Progenitor cell of endocrine pancreas (in vitro differentiated cells): Measurements from ENCODE around the gene CRHR2. TPM values are rescaled to one million over a fixed set of nuclear protein-coding genes. Genes with fewer than 3 reads are reported as not detected.

Experiments used
- DNase-seq: peaks from one replicate; pipeline ENCODE4 v3.0.0; 2021; ENCODE audit warnings: low spot score; ENCODE audit not compliant: unreplicated experiment
- H3K27ac Mint-ChIP-seq: 2 replicates; pipeline ENCODE4 v1.8.0; 2021; ENCODE audit warnings: mild to moderate bottlenecking, moderate library complexity, mixed read lengths
- H3K27me3 Mint-ChIP-seq: 2 replicates; pipeline ENCODE4 v1.8.0; 2021; ENCODE audit warnings: mixed read lengths
- H3K36me3 Mint-ChIP-seq: 2 replicates; pipeline ENCODE4 v1.8.0; 2022; ENCODE audit warnings: mixed read lengths; ENCODE audit not compliant: insufficient read depth
- H3K4me1 Mint-ChIP-seq: 2 replicates; pipeline ENCODE4 v1.8.0; 2021; ENCODE audit warnings: low read depth, mixed read lengths
- H3K4me3 Mint-ChIP-seq: 2 replicates; pipeline ENCODE4 v1.8.0; 2021; ENCODE audit warnings: low read depth, mild to moderate bottlenecking, moderate library complexity, mixed read lengths
- H3K9me3 Mint-ChIP-seq: 2 replicates; pipeline ENCODE4 v1.8.0; 2021; ENCODE audit warnings: low read depth, mixed read lengths
- total RNA-seq: library from RNA; stranded (reverse); gene quantifications from 2 replicates; pipeline ENCODE4 v1.2.1, GENCODE V29; 2021
- TF ChIP-seq, protein P1 (sequence below): fragments of 200-600 bp; sonication (generic); IDR thresholded peaks from one replicate; pipeline ENCODE4 v1.5.0; 2021; ENCODE audit warnings: antibody characterized with exemption, mild to moderate bottlenecking; ENCODE audit not compliant: unreplicated experiment

Gene CRHR2
- total RNA-seq, 1 donor from 2014 or later, result not detected

DNA sequence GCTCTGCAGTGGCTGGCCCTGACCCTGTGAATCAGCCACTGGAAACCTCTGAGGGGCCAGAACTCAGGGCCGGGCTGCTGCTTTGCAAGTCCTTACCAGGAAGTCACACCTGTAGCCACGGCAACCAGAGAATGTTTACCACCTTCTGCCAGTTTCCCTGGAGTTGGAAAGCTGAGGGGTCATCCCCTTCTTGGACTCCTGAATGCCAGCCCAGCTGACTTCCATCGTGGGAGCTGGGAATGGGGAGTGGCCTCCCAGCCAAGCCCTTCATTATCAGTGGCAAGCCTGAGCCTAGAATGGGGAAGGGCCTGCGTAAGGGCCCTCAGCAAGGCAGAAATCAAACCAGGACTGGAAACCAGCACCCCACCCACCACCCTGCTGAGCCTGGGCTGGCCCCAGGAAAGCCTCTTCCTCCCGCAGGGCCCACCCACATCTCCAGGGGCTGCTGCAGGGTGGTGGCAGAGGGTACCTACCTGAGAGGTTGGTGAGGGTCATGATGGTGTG, 6.5 kb upstream of the CRHR2 start:
- no peak for DNase-seq
- TF ChIP-seq, protein P1, sequence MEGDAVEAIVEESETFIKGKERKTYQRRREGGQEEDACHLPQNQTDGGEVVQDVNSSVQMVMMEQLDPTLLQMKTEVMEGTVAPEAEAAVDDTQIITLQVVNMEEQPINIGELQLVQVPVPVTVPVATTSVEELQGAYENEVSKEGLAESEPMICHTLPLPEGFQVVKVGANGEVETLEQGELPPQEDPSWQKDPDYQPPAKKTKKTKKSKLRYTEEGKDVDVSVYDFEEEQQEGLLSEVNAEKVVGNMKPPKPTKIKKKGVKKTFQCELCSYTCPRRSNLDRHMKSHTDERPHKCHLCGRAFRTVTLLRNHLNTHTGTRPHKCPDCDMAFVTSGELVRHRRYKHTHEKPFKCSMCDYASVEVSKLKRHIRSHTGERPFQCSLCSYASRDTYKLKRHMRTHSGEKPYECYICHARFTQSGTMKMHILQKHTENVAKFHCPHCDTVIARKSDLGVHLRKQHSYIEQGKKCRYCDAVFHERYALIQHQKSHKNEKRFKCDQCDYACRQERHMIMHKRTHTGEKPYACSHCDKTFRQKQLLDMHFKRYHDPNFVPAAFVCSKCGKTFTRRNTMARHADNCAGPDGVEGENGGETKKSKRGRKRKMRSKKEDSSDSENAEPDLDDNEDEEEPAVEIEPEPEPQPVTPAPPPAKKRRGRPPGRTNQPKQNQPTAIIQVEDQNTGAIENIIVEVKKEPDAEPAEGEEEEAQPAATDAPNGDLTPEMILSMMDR, result no peak
- H3K36me3 Mint-ChIP-seq, result no peaks in the 10 kb centered on the region
- no peaks in the 10 kb centered on the region for H3K9me3 Mint-ChIP-seq
- H3K27ac Mint-ChIP-seq, result no peak overlapping the region
- no peak overlapping the region for H3K4me3 Mint-ChIP-seq
- peaks cover 1% of the 10 kb centered on the region for H3K4me1 Mint-ChIP-seq
- H3K27me3 Mint-ChIP-seq, result peaks cover 9% of the 10 kb centered on the region

DNA sequence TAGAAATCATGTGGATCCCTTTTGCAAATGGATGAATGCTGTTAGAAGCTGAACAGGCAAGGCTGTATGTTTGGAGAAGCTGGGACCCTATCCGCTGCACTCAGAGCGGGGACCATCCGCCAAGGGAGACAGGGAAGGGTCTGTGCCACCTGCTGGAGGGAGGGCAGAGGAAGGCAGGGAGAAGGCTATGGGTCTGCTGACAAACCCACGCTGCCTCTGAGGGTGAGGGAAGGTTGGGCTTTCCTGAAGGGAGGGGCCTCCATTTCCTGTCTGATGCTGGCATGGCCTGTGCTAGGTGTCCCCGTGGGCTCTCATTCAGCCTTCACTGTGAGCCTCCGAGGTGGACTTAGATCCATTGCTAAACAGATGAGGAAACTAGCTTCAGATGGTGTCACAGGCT, 5.3 kb upstream of the CRHR2 start:
- H3K4me1 Mint-ChIP-seq, result peaks cover 4% of the 10 kb centered on the region
- no peak overlapping the region for H3K27ac Mint-ChIP-seq
- TF ChIP-seq, protein P1, result no peak
- H3K36me3 Mint-ChIP-seq, result no peaks in the 10 kb centered on the region
- H3K4me3 Mint-ChIP-seq, result no peak overlapping the region
- peaks cover 19% of the 10 kb centered on the region for H3K27me3 Mint-ChIP-seq
- DNase-seq, result no peak
- no peaks in the 10 kb centered on the region for H3K9me3 Mint-ChIP-seq

DNA sequence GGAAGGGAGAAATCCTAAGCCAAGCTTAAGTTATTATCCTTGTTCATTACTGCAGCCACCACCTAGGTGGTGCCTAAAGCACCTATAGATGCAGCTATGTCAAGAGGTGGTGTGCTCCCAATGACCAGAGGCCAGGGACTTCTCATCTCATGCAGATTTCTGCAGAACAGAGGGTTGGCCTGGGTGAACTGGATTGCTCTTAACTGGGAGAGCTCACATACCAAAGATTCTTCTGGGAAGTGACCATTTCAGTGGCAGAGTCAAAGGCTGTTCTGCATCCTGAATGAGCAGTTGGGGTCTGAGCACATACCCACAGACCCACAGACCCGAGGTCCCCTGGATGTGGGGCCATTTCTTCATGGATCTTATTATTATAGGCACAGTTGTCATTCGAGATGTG, 2.1 kb upstream of the CRHR2 start:
- Mint-ChIP-seq H3K4me1 (peaks cover 8% of the 10 kb centered on the region), H3K4me3 (no peak overlapping the region), H3K9me3 (no peaks in the 10 kb centered on the region), H3K36me3 (no peaks in the 10 kb centered on the region), H3K27me3 (peaks cover 46% of the 10 kb centered on the region), H3K27ac (no peak overlapping the region)
- TF ChIP-seq, protein P1, result no peak
- no peak for DNase-seq

DNA sequence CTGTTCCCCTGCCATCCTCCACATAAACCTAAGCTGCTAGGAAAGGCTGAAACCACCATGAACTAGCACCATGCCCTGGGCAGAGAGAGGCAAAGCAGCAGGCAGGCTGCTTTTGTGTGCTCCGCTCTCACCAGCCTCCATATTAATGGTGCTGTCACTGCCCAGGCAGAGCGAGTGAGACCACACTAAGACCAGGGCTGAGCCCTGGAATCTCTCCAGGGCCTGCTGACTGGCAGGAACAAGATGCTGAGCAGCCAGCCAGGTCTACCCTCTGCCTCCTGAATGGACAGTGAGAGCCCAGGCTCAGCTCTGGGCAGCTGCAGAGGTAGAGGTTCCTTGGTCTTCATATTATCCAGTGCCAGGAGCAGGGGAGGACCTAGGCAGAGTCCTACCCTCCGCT, 1.6 kb upstream of the CRHR2 start:
- peaks cover 52% of the 10 kb centered on the region for H3K27me3 Mint-ChIP-seq
- no peak overlapping the region for H3K27ac Mint-ChIP-seq
- no peak overlapping the region for H3K4me3 Mint-ChIP-seq
- TF ChIP-seq, protein P1, result no peak
- no peaks in the 10 kb centered on the region for H3K9me3 Mint-ChIP-seq
- H3K36me3 Mint-ChIP-seq, result no peaks in the 10 kb centered on the region
- DNase-seq, result no peak
- peaks cover 8% of the 10 kb centered on the region for H3K4me1 Mint-ChIP-seq

DNA sequence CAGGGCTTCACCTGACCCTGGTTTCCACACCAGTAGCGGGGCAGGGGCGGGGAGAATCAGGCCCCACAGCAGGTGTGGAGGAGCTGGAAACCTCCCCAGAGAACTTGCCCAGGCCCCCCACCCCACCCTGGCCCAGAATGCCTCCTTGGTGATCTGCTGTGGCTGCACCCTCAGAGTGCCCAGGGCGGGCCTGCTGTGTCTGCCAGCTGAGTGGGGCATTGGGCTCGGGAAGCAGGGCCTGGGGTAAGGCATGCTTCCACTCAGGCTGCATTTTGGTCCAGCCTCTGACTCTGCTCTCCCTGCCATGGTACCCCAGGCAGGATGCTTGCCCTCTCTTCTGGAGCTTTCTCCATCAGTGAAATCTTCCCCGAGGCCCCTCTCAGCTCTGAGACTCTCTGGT, 1.1 kb upstream of the CRHR2 start:
- H3K27me3 Mint-ChIP-seq, result peaks cover 57% of the 10 kb centered on the region
- peak overlapping the region; percentile 68 for H3K4me3 Mint-ChIP-seq
- H3K9me3 Mint-ChIP-seq, result no peaks in the 10 kb centered on the region
- H3K36me3 Mint-ChIP-seq, result no peaks in the 10 kb centered on the region
- DNase-seq, result no peak
- peaks cover 7% of the 10 kb centered on the region for H3K4me1 Mint-ChIP-seq
- TF ChIP-seq, protein P1, result no peak
- no peak overlapping the region for H3K27ac Mint-ChIP-seq
